T-cell (primary cell): ENCODE measurements around the gene ALG2. TPM values are rescaled to one million over a fixed set of nuclear protein-coding genes. Genes with fewer than 3 reads are reported as not detected.

Experiments used
- ATAC-seq, 4 experiments: fragments of 200-7000 bp in 3 of 4; fragments of 150-1000 bp in 1 of 4; cut with Tn5 transposase; replicated peaks in 1 of 4; 1 replicate in 3 of 4; 2 replicates in 1 of 4; pipeline ENCODE4 v1.10.0; 2021; ENCODE audit warnings: moderate library complexity in 3 of 4, mild to moderate bottlenecking in 2 of 4, moderate number of reproducible peaks in 1 of 4
- CTCF ChIA-PET, 2 donors: fragments of 300-600 bp; sonication (Branson Sonifier 250); formaldehyde crosslinking; loops; one replicate each; lab custom pipeline; 2022; ENCODE audit warnings: antibody characterized with exemption in 2 of 2; lab: Charles Lee
- POLR2A ChIA-PET, 2 donors: fragments of 300-600 bp; sonication (Branson Sonifier 250); formaldehyde crosslinking; loops; one replicate each; lab custom pipeline; 2022; ENCODE audit warnings: antibody characterized with exemption in 2 of 2; lab: Charles Lee
- DNase-seq, 35 experiments: peaks; one replicate each; pipeline versions ENCODE4 v3.0.0 to v3.0.0-alpha.2; 2013 to 2023
- H3K27ac ChIP-seq: one replicate; pipeline ENCODE4 v1.5.1; 2013; ENCODE audit warnings: low read length
- H3K27me3 ChIP-seq, 2 experiments: replicated peaks in 1 of 2; 1 replicate in 1 of 2; 2 replicates in 1 of 2; pipeline versions ENCODE4 v1.6.1 to v1.7.0; 2013; ENCODE audit warnings: low read length in 1 of 2, mixed read lengths in 1 of 2; ENCODE audit not compliant: control insufficient read depth in 2 of 2, insufficient read depth in 2 of 2; ENCODE audit errors: extremely low read depth in 1 of 2
- H3K36me3 ChIP-seq, 2 donors: 1 replicate in 1 of 2; 2 replicates in 1 of 2; pipeline versions ENCODE4 v1.6.1 to v1.7.0; 2013; ENCODE audit warnings: low read length in 1 of 2; ENCODE audit not compliant: control insufficient read depth in 2 of 2, insufficient read depth in 1 of 2; ENCODE audit errors: extremely low read depth in 1 of 2
- H3K4me1 ChIP-seq, 2 experiments: 1 replicate in 1 of 2; 2 replicates in 1 of 2; pipeline versions ENCODE4 v1.6.1 to v1.7.0; 2013; ENCODE audit warnings: low read length in 2 of 2, mixed read lengths in 1 of 2; ENCODE audit not compliant: insufficient read depth in 2 of 2, control insufficient read depth in 1 of 2; ENCODE audit errors: extremely low read depth in 1 of 2
- H3K4me3 ChIP-seq, 2 donors: 1 replicate in 1 of 2; 2 replicates in 1 of 2; pipeline versions ENCODE4 v1.5.1 to v1.7.0; 2013; ENCODE audit warnings: mild to moderate bottlenecking in 2 of 2, low read length in 1 of 2, moderate library complexity in 1 of 2; ENCODE audit not compliant: control insufficient read depth in 1 of 2; ENCODE audit errors: extremely low read depth in 1 of 2
- H3K9me3 ChIP-seq: 2 replicates; pipeline ENCODE4 v1.7.0; 2013
- H3K27ac Mint-ChIP-seq, 2 donors: one replicate each; pipeline ENCODE4 v1.8.0; 2020 to 2021; ENCODE audit warnings: mild to moderate bottlenecking in 2 of 2, mixed read lengths in 2 of 2
- H3K27me3 Mint-ChIP-seq, 2 donors: one replicate each; pipeline ENCODE4 v1.8.0; 2021 to 2022; ENCODE audit warnings: mixed read lengths in 2 of 2
- H3K36me3 Mint-ChIP-seq: one replicate; pipeline ENCODE4 v1.8.0; 2021; ENCODE audit warnings: mixed read lengths
- H3K4me1 Mint-ChIP-seq, 3 donors: one replicate each; pipeline ENCODE4 v1.8.0; 2020 to 2022; ENCODE audit warnings: mixed read lengths in 3 of 3, mild to moderate bottlenecking in 1 of 3
- H3K4me3 Mint-ChIP-seq, 3 donors: one replicate each; pipeline ENCODE4 v1.8.0; 2020 to 2022; ENCODE audit warnings: mild to moderate bottlenecking in 3 of 3, mixed read lengths in 3 of 3, moderate library complexity in 3 of 3
- H3K9me3 Mint-ChIP-seq, 3 donors: one replicate each; pipeline ENCODE4 v1.8.0; 2020 to 2022; ENCODE audit warnings: mixed read lengths in 3 of 3
- WGBS: methylation state at CpG from one replicate; pipeline ENCODE4 v1.1.5; 2013; ENCODE audit warnings: missing lambda C conversion rate; ENCODE audit not compliant: insufficient coverage; 5-methylcytosine and 5-hydroxymethylcytosine counted together
- total RNA-seq, 35 experiments: library from RNA in 6 of 35; stranded (reverse) in 6 of 35; fragments of 120-200 nt in 1 of 35; gene quantifications; one replicate each; pipeline versions ENCODE4 v1.2.1 to v1.2.4 and lab custom pipeline; 2013 to 2026

The ALG2 gene
- total RNA-seq, 5 donors from 2014 or later (not counting 1 experiment from before 2014, with no cell fraction given), result 18.0 to 30.3 (median 25.2) TPM

DNA sequence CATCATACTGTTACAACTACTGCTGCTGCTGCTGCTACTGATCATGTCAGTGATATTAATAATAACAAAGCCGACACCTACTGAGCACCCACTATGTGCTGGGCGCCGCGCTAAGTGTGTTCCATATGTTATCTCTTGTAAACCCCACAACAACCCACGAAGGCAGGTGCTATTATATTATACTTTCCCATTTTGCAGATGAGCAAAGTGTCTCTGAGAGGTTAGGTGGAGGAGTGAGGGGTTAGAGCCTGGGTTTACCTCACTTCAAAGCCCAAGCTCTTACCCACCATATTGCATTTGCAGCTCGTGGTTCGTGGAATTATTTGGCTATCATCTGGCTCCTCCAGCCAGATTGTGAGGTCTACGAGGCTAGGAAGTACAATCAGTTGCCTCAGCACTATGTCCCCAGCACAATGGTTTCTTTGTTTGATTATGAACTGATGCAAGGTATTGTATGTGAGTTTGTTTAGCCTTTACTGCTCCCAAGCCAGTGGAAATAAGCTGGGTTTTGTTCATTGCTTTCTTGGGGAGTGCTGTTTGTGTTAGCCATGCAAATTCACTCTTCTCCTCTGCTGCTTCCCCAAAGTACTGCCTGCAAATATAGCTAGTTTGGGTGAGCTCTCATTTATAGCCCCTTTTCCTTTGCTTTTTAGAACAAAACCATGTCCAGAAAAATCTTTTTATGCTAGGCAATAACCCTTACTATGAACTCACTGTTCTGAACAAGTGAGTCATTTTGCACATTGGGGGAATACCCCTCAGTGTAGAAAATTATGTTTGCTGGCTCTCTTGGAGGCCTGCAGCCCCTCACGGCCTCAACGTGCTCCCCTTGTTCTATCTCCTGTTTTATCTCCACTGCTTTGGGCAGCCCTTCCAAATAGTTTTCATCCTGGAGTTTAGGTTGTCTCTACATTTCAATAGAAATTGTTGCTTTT is 47.9 kb downstream of the ALG2 start:
- Mint-ChIP-seq H3K9me3 (no peaks in the 10 kb centered on the region), H3K4me1 (no peaks in the 10 kb centered on the region), H3K27ac (no peak overlapping the region), H3K27me3 (peaks cover 5 to 9% of the 10 kb centered on the region in 2 donors), H3K4me3 (no peak overlapping the region), H3K36me3 (no peaks in the 10 kb centered on the region)
- H3K4me1 ChIP-seq, result no peaks in the 10 kb centered on the region
- 80% methylated on average over 3 of the region's 10 CpGs for WGBS
- H3K27ac ChIP-seq, result no peak overlapping the region
- no peak for ATAC-seq
- H3K36me3 ChIP-seq, result no peaks in the 10 kb centered on the region
- H3K27me3 ChIP-seq, result peaks cover 0 to 10% of the 10 kb centered on the region in 2 experiments
- ChIA-PET CTCF (interaction anchor here in 1 of 2 donors (1.0 kb wide), 1 partner anchor 11 kb away, joined by 3 read pairs; no protein-coding TSS in a partner anchor), POLR2A (no interaction called here)
- no peak for DNase-seq
- H3K9me3 ChIP-seq, result no peaks in the 10 kb centered on the region
- H3K4me3 ChIP-seq, result no peak overlapping the region

DNA sequence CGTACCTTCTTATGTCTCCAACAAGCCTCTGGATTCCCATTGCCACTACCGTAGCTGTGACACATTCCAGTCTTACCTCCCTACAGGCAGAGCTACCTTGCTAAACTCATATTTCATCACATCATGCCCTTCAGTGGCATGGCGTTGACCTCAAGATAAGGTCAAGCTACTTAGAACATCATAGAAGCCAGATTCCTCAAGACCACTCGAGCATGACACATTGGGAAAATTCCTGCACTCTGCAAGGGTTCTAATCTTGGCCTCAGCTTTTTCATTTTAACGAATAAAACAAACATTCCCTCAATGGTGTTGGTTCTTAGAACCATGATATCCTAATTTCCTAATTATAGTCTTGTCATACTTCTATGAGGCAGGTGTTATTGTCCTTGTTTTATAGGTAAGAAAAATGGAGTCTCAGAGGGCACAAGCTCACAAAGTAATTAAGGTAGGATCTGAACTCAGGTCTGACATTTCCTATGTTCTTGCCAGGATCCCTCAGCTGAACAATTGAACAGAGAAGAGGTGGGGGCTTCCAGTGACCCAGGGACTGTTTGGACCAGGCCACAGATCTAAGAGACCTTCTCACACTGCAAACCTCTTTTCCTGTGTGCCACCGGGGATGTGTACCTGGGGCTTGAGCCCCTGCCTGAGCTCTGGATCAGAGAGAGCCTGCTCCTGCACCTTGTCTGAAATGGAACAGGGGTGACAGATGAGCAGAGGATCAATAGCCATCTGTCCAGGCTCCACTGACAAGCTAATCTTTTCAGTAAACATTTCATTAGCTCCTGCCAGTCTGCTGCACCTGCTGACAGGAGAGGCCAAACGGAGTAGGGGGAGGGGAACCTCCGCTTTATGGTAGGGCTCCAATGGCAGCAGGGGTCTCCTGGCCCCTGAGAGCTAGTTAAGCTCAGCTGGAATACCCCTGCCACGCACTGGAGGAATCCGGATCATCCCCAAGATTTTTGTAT is 49.3 kb downstream of the ALG2 start:
- DNase-seq (no peak), ATAC-seq (no peak)
- no peaks in the 10 kb centered on the region for H3K36me3 ChIP-seq
- Mint-ChIP-seq H3K9me3 (no peaks in the 10 kb centered on the region), H3K27ac (no peak overlapping the region), H3K27me3 (peaks cover 5 to 9% of the 10 kb centered on the region in 2 donors), H3K4me1 (peaks cover 9 to 11% (median 10%) of the 10 kb centered on the region in 3 donors), H3K36me3 (no peaks in the 10 kb centered on the region), H3K4me3 (no peak overlapping the region)
- ChIA-PET POLR2A (no interaction called here), CTCF (interaction anchor here (0.5 to 1.5 kb wide), 4 partner anchors 8 to 159 kb away, joined by 3 to 5 read pairs (median 4); no protein-coding TSS in a partner anchor)
- H3K4me1 ChIP-seq, result peaks cover 6 to 8% of the 10 kb centered on the region in 2 experiments
- no peak overlapping the region for H3K4me3 ChIP-seq
- peaks cover 0 to 13% of the 10 kb centered on the region in 2 experiments for H3K27me3 ChIP-seq
- no peaks in the 10 kb centered on the region for H3K9me3 ChIP-seq
- 94% methylated on average over 3 of the region's 10 CpGs for WGBS
- no peak overlapping the region for H3K27ac ChIP-seq

DNA sequence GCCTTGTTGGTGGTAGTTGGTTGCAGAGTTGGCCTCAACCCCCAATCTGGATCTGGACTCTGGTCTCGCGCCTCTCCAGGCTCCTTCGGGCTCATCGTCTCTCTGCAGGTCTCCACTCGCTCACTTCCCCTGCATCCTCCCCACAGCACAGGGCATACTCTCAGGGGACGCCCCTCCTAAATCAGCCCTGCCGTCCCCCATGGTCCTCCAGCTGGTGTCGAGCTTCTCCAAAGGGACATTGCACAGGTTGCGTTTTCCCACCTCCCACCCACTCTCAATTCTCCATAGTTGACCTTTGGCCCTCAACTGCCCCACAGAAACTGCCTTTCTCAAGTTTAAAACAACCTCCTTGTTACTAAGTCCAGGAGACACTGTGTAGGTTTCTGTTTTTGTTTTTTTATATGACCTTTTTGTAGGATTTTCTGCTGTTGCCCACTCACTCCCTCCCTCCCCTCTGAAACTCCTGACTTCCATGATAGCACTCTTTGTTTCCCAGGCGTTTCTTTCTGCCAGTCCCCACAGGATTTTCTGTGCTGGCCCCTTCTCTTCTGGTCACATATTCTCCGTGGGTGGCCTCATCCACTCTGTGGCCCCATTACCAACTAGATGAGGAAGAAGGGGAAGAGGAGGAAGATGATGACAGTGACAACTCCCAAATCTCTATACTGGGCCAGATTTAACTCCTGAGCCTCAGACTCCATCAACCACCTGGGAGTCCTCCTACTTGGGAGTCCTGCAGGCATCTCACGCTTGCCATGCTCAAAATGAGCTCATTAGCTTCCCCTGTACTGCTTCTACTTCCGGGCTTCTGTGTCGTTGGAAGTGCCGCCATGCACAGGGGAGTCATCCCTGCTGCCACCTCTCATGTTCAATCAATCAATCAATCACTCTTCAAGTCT is 50.3 kb downstream of the ALG2 start:
- ChIA-PET CTCF (interaction anchor here (0.9 to 1.5 kb wide), 3 partner anchors 9 to 30 kb away, joined by 3 to 5 read pairs (median 4); no protein-coding TSS in a partner anchor), POLR2A (no interaction called here)
- H3K36me3 ChIP-seq, result no peaks in the 10 kb centered on the region
- H3K4me3 ChIP-seq, result no peak overlapping the region
- peaks cover 9 to 11% of the 10 kb centered on the region in 2 experiments for H3K4me1 ChIP-seq
- Mint-ChIP-seq H3K4me1 (peaks cover 14 to 15% (median 15%) of the 10 kb centered on the region in 3 donors), H3K36me3 (no peaks in the 10 kb centered on the region), H3K27me3 (peaks cover 5 to 9% of the 10 kb centered on the region in 2 donors), H3K9me3 (no peaks in the 10 kb centered on the region), H3K27ac (no peak overlapping the region), H3K4me3 (no peak overlapping the region)
- H3K9me3 ChIP-seq, result no peaks in the 10 kb centered on the region
- WGBS, result 93% methylated on average over 13 of the region's 15 CpGs
- no peak for ATAC-seq
- H3K27ac ChIP-seq, result no peak overlapping the region
- DNase-seq, result no peak
- peaks cover 0 to 13% of the 10 kb centered on the region in 2 experiments for H3K27me3 ChIP-seq

DNA sequence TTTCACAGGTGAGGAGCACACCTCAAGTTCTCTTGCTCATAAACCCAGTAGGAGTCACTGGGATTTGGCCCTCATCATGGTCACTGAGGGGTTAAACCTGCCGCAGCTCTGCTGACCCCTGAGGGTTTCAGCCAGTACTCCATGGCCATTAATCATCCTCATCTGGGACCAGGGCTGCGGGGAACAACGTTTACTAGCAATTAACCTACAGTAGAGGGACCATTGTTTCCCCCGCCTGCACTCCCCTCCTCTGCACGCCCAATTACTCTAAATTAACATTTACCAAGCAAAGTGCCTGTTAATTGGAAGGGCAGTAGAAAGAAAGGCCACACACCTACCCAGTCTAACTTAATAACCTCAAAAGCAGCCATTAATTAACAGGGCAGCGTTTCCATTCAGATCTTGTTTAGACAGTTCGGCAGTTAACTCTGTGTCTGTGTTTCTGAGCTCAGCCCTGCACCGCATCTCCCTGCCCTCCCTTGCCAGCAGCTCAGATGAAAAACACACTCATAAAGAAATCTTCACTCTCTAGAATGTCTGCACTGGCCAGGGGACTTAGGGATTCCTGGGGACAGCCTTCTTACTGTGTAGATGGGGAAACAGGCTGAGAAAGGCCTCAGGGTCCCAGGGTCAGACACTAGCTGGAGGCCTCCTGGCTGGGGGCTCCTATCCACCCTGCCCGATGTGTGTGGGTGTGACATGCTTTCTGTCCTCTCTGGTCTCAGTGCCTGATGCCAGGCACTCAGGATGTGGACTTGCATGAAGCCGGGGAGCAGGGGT is 51.6 kb downstream of the ALG2 start:
- DNase-seq (no peak), ATAC-seq (no peak)
- ChIA-PET CTCF (no interaction called here), POLR2A (no interaction called here)
- 93% methylated on average over 2 of the region's 10 CpGs for WGBS
- Mint-ChIP-seq H3K4me3 (no peak overlapping the region), H3K4me1 (peaks cover 15 to 25% (median 16%) of the 10 kb centered on the region in 3 donors), H3K27ac (no peak overlapping the region), H3K36me3 (no peaks in the 10 kb centered on the region), H3K9me3 (no peaks in the 10 kb centered on the region), H3K27me3 (peaks cover 5 to 9% of the 10 kb centered on the region in 2 donors)
- Histone ChIP-seq H3K27me3 (peaks cover 0 to 13% of the 10 kb centered on the region in 2 experiments), H3K4me3 (no peak overlapping the region), H3K36me3 (no peaks in the 10 kb centered on the region), H3K4me1 (peaks cover 9 to 11% of the 10 kb centered on the region in 2 experiments), H3K9me3 (no peaks in the 10 kb centered on the region), H3K27ac (no peak overlapping the region)

- Histone ChIP-seq H3K27ac (no peak overlapping the region), H3K9me3 (no peaks in the 10 kb centered on the region), H3K27me3 (peaks cover 0 to 13% of the 10 kb centered on the region in 2 experiments), H3K36me3 (no peaks in the 10 kb centered on the region), H3K4me1 (peaks cover 9 to 11% of the 10 kb centered on the region in 2 experiments), H3K4me3 (no peak overlapping the region)
- no peak overlapping the region for H3K27ac Mint-ChIP-seq
- no peaks in the 10 kb centered on the region for H3K9me3 Mint-ChIP-seq
- ChIA-PET POLR2A (no interaction called here), CTCF (no interaction called here)
- WGBS, result 100% methylated on average over 1 of the region's 2 CpGs
- peaks cover 15 to 25% (median 16%) of the 10 kb centered on the region in 3 donors for H3K4me1 Mint-ChIP-seq
- H3K27me3 Mint-ChIP-seq, result peaks cover 5 to 9% of the 10 kb centered on the region in 2 donors
- ATAC-seq (no peak), DNase-seq (no peak)
- no peak overlapping the region for H3K4me3 Mint-ChIP-seq
- H3K36me3 Mint-ChIP-seq, result no peaks in the 10 kb centered on the region
These were observed 52.7 kb downstream of the ALG2 start for GRCh38 chr9:99169086-99169485.
